ENCODE data around the gene ASB18.

ASB18 gene

DNA sequence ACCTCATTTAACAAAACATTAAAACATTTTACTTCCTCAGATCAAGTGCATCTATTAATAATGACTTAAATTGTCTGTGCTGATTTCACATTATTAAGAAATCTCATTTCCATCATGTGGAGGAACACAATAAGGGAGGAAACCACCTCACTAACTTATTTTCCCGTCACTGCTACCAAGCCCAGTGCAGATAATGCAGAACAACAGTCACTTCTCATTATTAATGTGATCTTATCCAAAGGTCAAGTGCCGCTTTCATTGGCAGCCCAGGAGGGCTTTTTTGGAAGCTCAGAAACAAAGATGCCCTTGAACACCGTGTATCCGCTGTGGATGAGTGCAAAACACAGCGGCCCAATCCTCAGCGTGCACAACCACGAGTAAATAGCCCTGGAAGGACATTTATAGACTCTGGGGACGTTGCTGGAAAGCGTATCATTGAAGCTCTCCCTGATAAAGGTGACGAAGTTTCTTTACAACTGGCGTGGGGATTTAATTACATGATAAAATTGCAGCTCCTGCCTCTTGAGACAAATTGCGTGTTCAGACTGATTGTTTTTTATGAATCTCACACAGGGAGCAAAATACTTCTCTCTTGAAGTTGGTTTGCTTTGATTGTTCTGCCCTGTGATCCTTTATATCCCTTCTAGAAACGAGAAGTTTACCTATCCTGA lies 13.2 kb downstream of the ASB18 start:
- H3K4me3 ChIP-seq (ENCODE audit: low read length) = no peak overlapping the region
- no peaks in the 10 kb centered on the region for H4K20me1 ChIP-seq (ENCODE audit: insufficient read depth, low read length)
- no peaks in the 10 kb centered on the region for H3K27me3 ChIP-seq (replicated peaks; ENCODE audit: insufficient read depth, low read length)
- DNase-seq = no peak
- H3K9me2 ChIP-seq (replicated peaks; ENCODE audit: insufficient read depth, low read length) = no peaks in the 10 kb centered on the region
- no peak overlapping the region for H3K9ac ChIP-seq (ENCODE audit: low read length)
- no peaks in the 10 kb centered on the region for H3K36me3 ChIP-seq (replicated peaks; ENCODE audit: insufficient read depth, low read length)
- H3K9me3 ChIP-seq (replicated peaks; ENCODE audit: insufficient read depth, low read length) = no peaks in the 10 kb centered on the region
- H3K4me1 ChIP-seq (ENCODE audit: low read length) = no peaks in the 10 kb centered on the region
- no peak overlapping the region for H2AFZ ChIP-seq (ENCODE audit: low read length)
- no peaks in the 10 kb centered on the region for H3F3A ChIP-seq (ENCODE audit: insufficient read depth, low read length)
- no peak overlapping the region for H3K27ac ChIP-seq (ENCODE audit: low read length)
- TF ChIP-seq, protein P1, sequence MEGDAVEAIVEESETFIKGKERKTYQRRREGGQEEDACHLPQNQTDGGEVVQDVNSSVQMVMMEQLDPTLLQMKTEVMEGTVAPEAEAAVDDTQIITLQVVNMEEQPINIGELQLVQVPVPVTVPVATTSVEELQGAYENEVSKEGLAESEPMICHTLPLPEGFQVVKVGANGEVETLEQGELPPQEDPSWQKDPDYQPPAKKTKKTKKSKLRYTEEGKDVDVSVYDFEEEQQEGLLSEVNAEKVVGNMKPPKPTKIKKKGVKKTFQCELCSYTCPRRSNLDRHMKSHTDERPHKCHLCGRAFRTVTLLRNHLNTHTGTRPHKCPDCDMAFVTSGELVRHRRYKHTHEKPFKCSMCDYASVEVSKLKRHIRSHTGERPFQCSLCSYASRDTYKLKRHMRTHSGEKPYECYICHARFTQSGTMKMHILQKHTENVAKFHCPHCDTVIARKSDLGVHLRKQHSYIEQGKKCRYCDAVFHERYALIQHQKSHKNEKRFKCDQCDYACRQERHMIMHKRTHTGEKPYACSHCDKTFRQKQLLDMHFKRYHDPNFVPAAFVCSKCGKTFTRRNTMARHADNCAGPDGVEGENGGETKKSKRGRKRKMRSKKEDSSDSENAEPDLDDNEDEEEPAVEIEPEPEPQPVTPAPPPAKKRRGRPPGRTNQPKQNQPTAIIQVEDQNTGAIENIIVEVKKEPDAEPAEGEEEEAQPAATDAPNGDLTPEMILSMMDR (IDR thresholded peaks at IDR 0.05; ENCODE audit: low read length) = no peak
- TF ChIP-seq EZH2phosphoT487 (IDR thresholded peaks at IDR 0.05; ENCODE audit: low read length) (no peak), EZH2 (optimal IDR thresholded peaks at IDR 0.05; ENCODE audit: low read depth, low read length) (no peak)
- no peak overlapping the region for H3K4me2 ChIP-seq (ENCODE audit: low read depth, low read length)
- no peaks in the 10 kb centered on the region for H3K79me2 ChIP-seq (ENCODE audit: low read length)

DNA sequence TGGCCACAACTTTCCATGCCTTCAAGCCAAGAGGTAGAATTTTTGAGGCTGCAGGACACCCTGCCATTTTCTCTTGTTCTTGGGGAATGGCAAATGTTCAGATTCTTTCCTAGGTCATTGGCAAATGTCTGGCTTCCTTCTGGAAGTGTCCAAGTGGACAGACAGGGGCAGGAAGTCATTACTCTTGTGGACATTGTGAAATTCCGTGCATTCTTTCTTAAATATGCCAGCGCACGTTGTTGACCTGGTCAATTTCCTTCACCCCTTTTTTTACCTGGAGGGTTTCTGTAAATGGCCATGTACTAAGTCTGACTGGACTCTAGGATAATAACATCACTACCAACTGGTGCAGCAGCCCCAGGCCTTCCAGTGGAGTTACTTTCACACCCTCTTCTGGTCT lies 13.9 kb downstream of the ASB18 start:
- no peaks in the 10 kb centered on the region for H3K36me3 ChIP-seq (replicated peaks; ENCODE audit: insufficient read depth, low read length)
- H3K27ac ChIP-seq (ENCODE audit: low read length) = no peak overlapping the region
- H3K9me3 ChIP-seq (replicated peaks; ENCODE audit: insufficient read depth, low read length) = no peaks in the 10 kb centered on the region
- H3F3A ChIP-seq (ENCODE audit: insufficient read depth, low read length) = no peaks in the 10 kb centered on the region
- no peaks in the 10 kb centered on the region for H3K27me3 ChIP-seq (replicated peaks; ENCODE audit: insufficient read depth, low read length)
- H3K9me2 ChIP-seq (replicated peaks; ENCODE audit: insufficient read depth, low read length) = no peaks in the 10 kb centered on the region
- no peaks in the 10 kb centered on the region for H4K20me1 ChIP-seq (ENCODE audit: insufficient read depth, low read length)
- H3K4me3 ChIP-seq (ENCODE audit: low read length) = no peak overlapping the region
- no peak for TF ChIP-seq EZH2phosphoT487 (IDR thresholded peaks at IDR 0.05; ENCODE audit: low read length)
- no peak overlapping the region for H3K4me2 ChIP-seq (ENCODE audit: low read depth, low read length)
- no peak overlapping the region for H2AFZ ChIP-seq (ENCODE audit: low read length)
- no peak for DNase-seq
- no peaks in the 10 kb centered on the region for H3K79me2 ChIP-seq (ENCODE audit: low read length)
- H3K4me1 ChIP-seq (ENCODE audit: low read length) = no peaks in the 10 kb centered on the region
- no peak overlapping the region for H3K9ac ChIP-seq (ENCODE audit: low read length)

DNA sequence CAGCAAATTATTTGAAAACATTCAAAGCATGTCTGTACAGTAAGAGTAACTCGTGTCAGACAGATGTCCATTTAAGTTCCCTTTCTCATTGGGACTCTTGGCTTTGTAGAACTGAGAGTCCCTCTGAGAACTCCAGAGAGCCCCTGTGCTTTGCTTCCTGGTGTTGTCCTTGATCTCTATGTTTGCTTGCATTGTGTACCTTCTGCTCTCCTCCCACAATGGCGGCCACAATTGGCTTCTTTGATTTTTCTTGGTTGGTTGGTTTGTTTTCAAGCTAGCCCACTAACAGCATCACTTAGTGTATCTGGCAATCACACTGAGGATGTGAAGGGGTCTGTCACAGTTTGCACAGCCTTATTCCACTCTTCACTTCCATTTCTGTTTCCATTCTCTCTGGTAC lies 15.1 kb downstream of the ASB18 start:
- Histone ChIP-seq H3K27me3 (replicated peaks; ENCODE audit: insufficient read depth, low read length) (no peaks in the 10 kb centered on the region), H3K79me2 (ENCODE audit: low read length) (no peaks in the 10 kb centered on the region), H3K9me2 (replicated peaks; ENCODE audit: insufficient read depth, low read length) (no peaks in the 10 kb centered on the region), H3K36me3 (replicated peaks; ENCODE audit: insufficient read depth, low read length) (no peaks in the 10 kb centered on the region), H3K4me2 (ENCODE audit: low read depth, low read length) (no peak overlapping the region), H3K9ac (ENCODE audit: low read length) (no peak overlapping the region), H3K4me1 (ENCODE audit: low read length) (no peaks in the 10 kb centered on the region), H4K20me1 (ENCODE audit: insufficient read depth, low read length) (no peaks in the 10 kb centered on the region), H3K9me3 (replicated peaks; ENCODE audit: insufficient read depth, low read length) (no peaks in the 10 kb centered on the region), H3K4me3 (ENCODE audit: low read length) (no peak overlapping the region), H3K27ac (ENCODE audit: low read length) (no peak overlapping the region), H3F3A (ENCODE audit: insufficient read depth, low read length) (no peaks in the 10 kb centered on the region), H2AFZ (ENCODE audit: low read length) (no peak overlapping the region)
- TF ChIP-seq, protein P1 (IDR thresholded peaks at IDR 0.05; ENCODE audit: low read length) = no peak
- no peak for TF ChIP-seq EZH2phosphoT487 (IDR thresholded peaks at IDR 0.05; ENCODE audit: low read length)
- no peak for TF ChIP-seq EZH2 (optimal IDR thresholded peaks at IDR 0.05; ENCODE audit: low read depth, low read length)
- DNase-seq = no peak

DNA sequence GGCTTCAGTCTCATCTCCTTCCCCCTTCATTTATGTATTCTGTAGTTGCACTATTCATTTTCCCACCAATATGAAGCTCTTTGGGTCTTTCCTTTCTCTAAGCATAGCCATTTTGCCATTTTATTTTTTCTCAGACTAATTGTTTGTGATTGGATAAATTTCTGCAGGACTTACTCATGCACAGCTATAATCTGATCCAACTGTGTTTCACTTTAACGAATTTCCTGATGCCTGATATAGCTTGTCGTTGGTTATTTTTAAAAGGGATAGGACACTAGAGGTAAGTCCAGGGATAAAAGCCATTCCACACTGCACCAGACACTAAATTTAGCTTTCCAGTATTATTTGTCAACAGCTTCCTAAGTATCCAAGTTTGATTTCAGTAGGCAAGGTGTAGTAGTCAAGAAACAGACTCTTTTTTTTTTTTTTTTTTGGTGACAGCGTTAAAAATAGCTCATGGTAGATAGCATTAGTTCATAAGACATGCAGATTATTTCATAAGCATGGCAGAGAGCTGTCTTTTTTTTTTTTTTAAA lies 17.4 kb downstream of the ASB18 start:
- Histone ChIP-seq H3K9ac (ENCODE audit: low read length) (no peak overlapping the region), H3F3A (ENCODE audit: insufficient read depth, low read length) (no peaks in the 10 kb centered on the region), H3K9me3 (replicated peaks; ENCODE audit: insufficient read depth, low read length) (no peaks in the 10 kb centered on the region), H3K4me2 (ENCODE audit: low read depth, low read length) (no peak overlapping the region), H3K4me1 (ENCODE audit: low read length) (no peaks in the 10 kb centered on the region), H3K36me3 (replicated peaks; ENCODE audit: insufficient read depth, low read length) (no peaks in the 10 kb centered on the region), H3K27ac (ENCODE audit: low read length) (no peak overlapping the region), H4K20me1 (ENCODE audit: insufficient read depth, low read length) (no peaks in the 10 kb centered on the region), H2AFZ (ENCODE audit: low read length) (no peak overlapping the region), H3K4me3 (ENCODE audit: low read length) (no peak overlapping the region), H3K79me2 (ENCODE audit: low read length) (no peaks in the 10 kb centered on the region), H3K27me3 (replicated peaks; ENCODE audit: insufficient read depth, low read length) (no peaks in the 10 kb centered on the region), H3K9me2 (replicated peaks; ENCODE audit: insufficient read depth, low read length) (no peaks in the 10 kb centered on the region)
- no peak for DNase-seq
- no peak for TF ChIP-seq EZH2 (optimal IDR thresholded peaks at IDR 0.05; ENCODE audit: low read depth, low read length)
- TF ChIP-seq, protein P1 (IDR thresholded peaks at IDR 0.05; ENCODE audit: low read length) = no peak
